AG10803 (cell line): Measurements from ENCODE around the gene VWF.

Source experiments
- DNase-seq: peaks from one replicate; pipeline ENCODE4 v3.0.0; 2010; ENCODE audit warnings: low read depth
- H3K4me3 ChIP-seq: 2 replicates; pipeline ENCODE4 v1.5.1; 2011; ENCODE audit warnings: mild to moderate bottlenecking, low read length, control low read depth
- CTCF ChIP-seq: conservative IDR thresholded peaks from 2 replicates; pipeline ENCODE4 v1.5.1; 2011; ENCODE audit warnings: mild to moderate bottlenecking, low read length, control low read depth, inconsistent platforms

Gene VWF

GRCh38 chr12:6124411-6125309, at the start of gene VWF:
Gene VWF, minus strand, starts transcription at chr12:6124670. Its CDS starts 1,474 bp downstream, at chr12:6123196.
- no peak within 1 kb of the TSS for H3K4me3 ChIP-seq
- TF ChIP-seq CTCF = no peak
- no peak for DNase-seq

- TF ChIP-seq CTCF = no peak
- no peak overlapping the region for H3K4me3 ChIP-seq
Measured at GRCh38 chr12:6172862-6173261, 48.4 kb upstream of the VWF start.

GRCh38 chr12:6172086-6172485, 47.6 kb upstream of the VWF start:
- no peak for TF ChIP-seq CTCF
- DNase-seq = no peak
- H3K4me3 ChIP-seq = no peak overlapping the region

More at GRCh38 chr12:6172862-6173261, 48.4 kb upstream of the VWF start:
- no peak for DNase-seq

GRCh38 chr12:6171409-6172015, 47.0 kb upstream of the VWF start:
- no peak overlapping the region for H3K4me3 ChIP-seq
- no peak for TF ChIP-seq CTCF
- DNase-seq = no peak

- DNase-seq = peak; percentile 89
- TF ChIP-seq CTCF = no peak
- H3K4me3 ChIP-seq = no peak overlapping the region
Measured at GRCh38 chr12:6167327-6168280, 43.1 kb upstream of the VWF start.

GRCh38 chr12:6166808-6167207, 42.3 kb upstream of the VWF start:
- no peak for TF ChIP-seq CTCF
- no peak overlapping the region for H3K4me3 ChIP-seq

More at GRCh38 chr12:6166808-6167207, 42.3 kb upstream of the VWF start:
- DNase-seq = no peak
